Measurements from ENCODE around the gene LRRC4C. TPM values are rescaled to one million over a fixed set of nuclear protein-coding genes. Genes with fewer than 3 reads are reported as not detected.

Gene LRRC4C
- total RNA-seq, 1 donor = 0.27 TPM

- no peak for TF ChIP-seq CTCF (IDR thresholded peaks at IDR 0.05; ENCODE audit: insufficient read depth, low read length)
- H3K4me3 ChIP-seq (ENCODE audit: low read depth, low read length) = no peak overlapping the region
- no peak for DNase-seq (ENCODE audit: low read depth)
These were observed 268.9 kb downstream of the LRRC4C start for GRCh38 chr11:41190437-41191082.

- TF ChIP-seq CTCF (IDR thresholded peaks at IDR 0.05; ENCODE audit: insufficient read depth, low read length) = no peak
- H3K4me3 ChIP-seq (ENCODE audit: low read depth, low read length) = no peak overlapping the region
- DNase-seq (ENCODE audit: low read depth) = no peak
These were observed 269.6 kb downstream of the LRRC4C start for GRCh38 chr11:41189701-41190436.

- no peak overlapping the region for H3K4me3 ChIP-seq (ENCODE audit: low read depth, low read length)
- no peak for DNase-seq (ENCODE audit: low read depth)
- TF ChIP-seq CTCF (IDR thresholded peaks at IDR 0.05; ENCODE audit: insufficient read depth, low read length) = no peak
These were observed 281.7 kb downstream of the LRRC4C start for GRCh38 chr11:41177791-41178190.

- no peak for DNase-seq (ENCODE audit: low read depth)
- H3K4me3 ChIP-seq (ENCODE audit: low read depth, low read length) = no peak overlapping the region
- no peak for TF ChIP-seq CTCF (IDR thresholded peaks at IDR 0.05; ENCODE audit: insufficient read depth, low read length)
These were observed 284.0 kb downstream of the LRRC4C start for GRCh38 chr11:41175304-41175972.

- no peak for TF ChIP-seq CTCF (IDR thresholded peaks at IDR 0.05; ENCODE audit: insufficient read depth, low read length)
- no peak overlapping the region for H3K4me3 ChIP-seq (ENCODE audit: low read depth, low read length)
- no peak for DNase-seq (ENCODE audit: low read depth)
These were observed 313.1 kb downstream of the LRRC4C start for GRCh38 chr11:41146326-41146725.

- no peak for TF ChIP-seq CTCF (IDR thresholded peaks at IDR 0.05; ENCODE audit: insufficient read depth, low read length)
- H3K4me3 ChIP-seq (ENCODE audit: low read depth, low read length) = no peak overlapping the region
- DNase-seq (ENCODE audit: low read depth) = no peak
These were observed 314.0 kb downstream of the LRRC4C start for GRCh38 chr11:41145420-41145819.
